Endometrial microvascular endothelial cells (primary cell): ENCODE data around the gene TBL1X. TPM values are rescaled to one million over a fixed set of nuclear protein-coding genes. Genes with fewer than 3 reads are reported as not detected.

Experiments
- in situ Hi-C: cut with HindIII; loops from 2 replicates; pipeline ENCODE4 v1.10.0; 2017; ENCODE audit warnings: low sequenced_read_pairs, low pct_unique_long_range_greater_than_20kb; ENCODE audit errors: inconsistent ontology term
- total RNA-seq: library from RNA; depleted of rRNA; stranded (reverse); fragments of >200 nt; gene quantifications from one replicate; pipeline ENCODE4 v1.2.3, GENCODE V29; 2015; ENCODE audit errors: inconsistent ontology term

Gene TBL1X
- total RNA-seq, 1 donor from 2014 or later = 33.8 TPM

DNA sequence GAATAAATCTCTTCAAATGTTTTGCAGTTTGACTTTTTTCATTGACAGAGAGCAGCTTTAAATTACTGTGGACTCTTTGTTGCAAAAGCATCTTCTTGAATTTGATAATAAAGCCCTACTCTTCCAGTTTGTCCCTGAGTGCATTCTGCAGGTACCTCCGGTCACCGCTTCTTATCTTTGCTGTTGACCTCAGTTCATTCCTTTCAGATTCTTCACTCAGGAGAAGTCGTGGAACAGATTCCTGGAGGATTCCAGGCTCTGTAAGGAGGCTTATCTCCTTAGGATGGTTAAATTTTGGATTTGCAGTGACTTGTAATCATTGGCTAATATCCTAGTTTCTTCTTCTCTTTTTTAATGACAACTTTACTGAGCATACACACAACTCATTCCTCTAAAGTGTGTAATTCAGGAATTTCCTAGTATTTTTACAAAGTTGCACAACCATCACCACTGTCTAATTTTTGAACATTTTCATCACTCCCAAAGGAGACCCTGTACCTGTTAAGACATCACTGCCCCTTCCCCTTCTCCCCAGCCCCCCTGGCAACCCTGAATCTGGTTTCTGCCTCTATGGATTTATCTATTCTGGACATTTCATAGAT lies 22.0 kb downstream of the TBL1X start:
- in situ Hi-C loops = no loop called here

DNA sequence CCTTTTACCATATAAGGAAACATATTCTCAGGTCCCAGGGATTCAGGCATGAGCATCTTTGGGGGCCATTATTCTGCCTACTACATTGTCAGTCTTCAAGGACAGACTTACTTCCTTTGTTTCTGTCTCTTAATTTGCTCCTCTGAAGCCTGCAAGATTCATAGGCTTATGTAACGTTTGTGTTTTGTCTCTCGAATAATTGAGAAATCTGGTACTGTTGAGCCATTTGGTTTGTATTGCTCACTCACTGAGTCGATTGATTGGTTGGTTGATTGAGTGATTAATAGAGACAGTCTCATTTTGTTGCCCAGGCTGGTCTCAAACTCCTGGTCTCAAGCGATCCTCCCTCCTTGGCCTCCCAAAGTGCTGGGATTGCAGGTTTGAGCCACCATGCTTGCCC lies 23.7 kb downstream of the TBL1X start:
- in situ Hi-C loops = no loop called here

DNA sequence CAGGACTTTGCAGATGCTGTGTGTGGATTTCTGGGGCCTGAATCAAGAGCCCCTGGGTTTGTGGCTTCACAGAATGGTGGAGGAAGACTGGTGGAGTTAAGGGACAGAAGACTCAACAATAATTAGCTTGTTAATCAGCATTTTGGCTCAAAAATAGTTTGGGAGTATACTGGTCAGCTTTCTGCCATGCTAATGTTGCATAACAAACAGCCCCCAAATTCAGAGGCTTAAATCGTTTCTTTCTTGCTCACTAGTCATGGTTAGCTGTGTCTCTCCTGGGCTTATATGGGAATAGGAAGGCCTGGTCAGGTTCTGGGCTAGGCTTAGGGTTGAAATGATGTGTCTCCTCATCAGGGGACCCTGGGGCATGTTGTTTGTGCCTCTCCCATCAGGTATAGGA lies 24.4 kb downstream of the TBL1X start:
- in situ Hi-C loops = no loop called here

- in situ Hi-C loops = no loop called here
These were observed 28.0 kb downstream of the TBL1X start for GRCh38 chrX:9492901-9493300.

DNA sequence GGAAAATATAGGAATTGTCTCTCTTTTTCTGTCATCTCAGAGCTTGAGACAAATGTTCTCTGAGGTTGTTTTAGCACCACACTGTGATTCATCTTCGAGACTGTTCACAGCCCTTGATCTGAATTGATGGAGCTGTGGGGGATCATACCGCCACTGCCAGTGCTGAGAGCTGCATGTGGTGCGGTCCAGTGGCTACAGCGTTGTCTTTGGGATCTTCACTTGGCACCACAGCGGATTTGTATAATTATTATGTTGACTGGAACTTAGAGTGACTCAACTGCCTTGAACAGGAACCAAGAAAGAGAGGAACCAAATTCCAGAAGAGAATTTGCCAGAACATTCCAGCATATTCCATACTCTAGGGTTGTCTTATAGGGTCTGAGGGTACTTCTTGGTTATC lies 29.1 kb downstream of the TBL1X start:
- in situ Hi-C loops = no loop called here

DNA sequence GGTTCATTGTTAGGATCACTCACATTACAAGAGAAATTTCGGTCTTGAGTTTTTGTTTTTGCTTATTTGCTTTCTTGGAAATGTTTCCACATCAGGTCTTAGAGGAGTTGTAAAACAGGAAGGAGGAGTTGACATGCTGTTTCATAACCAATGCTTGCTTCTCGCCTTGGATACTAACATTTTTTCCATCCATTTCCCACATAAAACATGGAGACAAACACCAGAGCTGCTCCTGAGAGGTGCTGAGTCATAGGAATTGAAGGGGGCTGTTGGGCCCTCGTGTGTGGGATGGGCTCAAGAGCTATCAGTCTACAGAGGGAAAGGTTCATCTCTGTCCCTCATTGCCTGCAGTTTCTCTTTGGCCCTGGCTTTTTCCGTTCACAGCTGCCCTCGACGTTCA lies 29.9 kb downstream of the TBL1X start:
- in situ Hi-C loops = no loop called here

DNA sequence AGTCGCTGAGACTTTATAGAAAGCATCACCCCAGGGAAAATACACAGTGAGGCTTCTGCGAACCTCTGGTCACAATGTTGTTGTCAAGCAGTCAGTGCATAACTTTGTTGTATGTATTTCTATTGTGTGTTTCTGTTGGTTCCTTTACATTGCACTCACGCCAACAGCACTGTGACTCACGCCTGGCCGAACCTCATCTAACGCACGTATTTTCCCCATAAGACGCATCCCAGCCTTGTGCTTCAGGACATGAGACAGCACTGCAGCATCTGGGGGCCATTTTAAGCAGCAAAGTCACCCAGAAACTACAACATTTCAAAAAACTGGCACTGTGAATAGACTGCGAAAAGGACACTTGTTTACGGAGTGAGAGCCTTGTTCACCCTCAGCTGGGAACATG lies 30.6 kb downstream of the TBL1X start:
- in situ Hi-C loops = no loop called here

DNA sequence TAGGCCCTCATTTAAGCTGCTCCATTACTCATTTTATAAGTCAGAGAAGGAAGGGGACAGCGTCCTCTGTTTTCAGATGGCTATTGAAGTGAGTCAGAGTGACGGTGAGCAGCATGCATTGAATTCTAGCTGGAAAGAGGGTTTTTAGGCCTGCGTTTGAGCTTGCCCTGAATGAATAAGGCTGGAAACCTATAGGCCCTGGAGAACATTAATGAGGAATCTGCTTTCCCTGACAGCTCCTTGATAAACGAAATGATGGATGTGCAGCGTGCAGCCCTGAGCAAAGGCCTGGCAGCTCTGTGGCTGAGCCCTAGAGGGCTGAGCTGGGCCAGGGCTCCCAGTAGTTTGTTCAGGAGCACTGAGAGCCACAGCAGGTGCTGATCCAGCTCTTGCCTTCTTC lies 33.4 kb downstream of the TBL1X start:
- in situ Hi-C loops = no loop called here

DNA sequence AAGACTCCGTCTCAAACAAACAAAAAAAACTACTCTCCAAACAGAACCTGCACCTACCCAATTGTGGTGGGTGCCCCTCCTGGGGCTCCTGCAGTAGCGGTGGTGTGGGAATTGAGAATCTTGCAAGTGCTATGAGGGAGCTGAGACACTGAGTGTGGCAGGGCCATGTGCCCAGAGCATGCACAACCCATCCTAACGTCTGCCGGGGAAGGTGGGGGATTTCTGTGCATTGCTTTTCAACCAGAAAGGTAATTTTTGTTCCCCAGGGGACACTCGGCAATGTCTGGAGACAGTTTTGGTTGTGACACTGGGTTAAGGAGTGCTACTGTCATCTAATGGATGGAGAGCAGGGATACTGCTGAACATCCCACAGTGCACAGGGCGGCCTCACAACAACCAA lies 35.7 kb downstream of the TBL1X start:
- in situ Hi-C loops = no loop called here

DNA sequence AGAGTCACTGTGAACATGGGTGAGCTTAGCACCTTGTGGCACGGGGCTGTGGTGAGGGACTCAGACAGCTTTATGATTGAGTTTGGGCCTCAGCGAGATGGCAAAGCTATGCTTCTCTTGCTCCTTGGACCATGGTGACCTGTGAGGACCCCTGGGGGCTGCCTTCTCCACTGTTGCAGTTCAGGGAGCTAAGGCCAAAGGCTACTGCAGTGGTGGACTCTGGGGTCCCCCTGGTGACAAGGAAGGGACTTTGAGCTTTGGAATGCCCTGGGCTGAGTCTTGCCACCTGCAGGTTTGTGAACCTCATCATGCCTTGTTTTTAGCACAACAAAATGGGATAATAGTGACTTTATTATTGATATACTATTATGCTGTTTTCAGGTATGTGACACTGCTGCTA lies 36.5 kb downstream of the TBL1X start:
- in situ Hi-C loops = no loop called here

DNA sequence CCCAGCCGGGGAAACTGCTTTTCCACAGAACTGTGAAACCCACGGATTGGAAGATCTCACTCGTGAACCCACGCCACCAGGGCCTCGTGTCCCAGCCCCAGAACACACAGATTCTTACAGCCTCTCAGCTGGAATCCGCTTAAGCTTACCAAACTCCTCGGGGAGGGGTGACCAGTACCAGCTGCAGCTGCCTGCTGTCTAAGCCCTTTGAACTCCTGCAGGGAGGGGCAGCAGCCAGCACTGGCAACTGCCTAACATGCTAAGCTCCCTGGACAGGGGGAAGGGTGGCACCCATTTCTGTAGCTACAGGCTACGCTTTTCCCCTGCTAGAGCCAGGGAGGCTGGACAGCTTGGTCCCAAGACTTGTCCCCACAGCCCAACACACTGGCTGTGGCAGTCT lies 38.4 kb downstream of the TBL1X start:
- in situ Hi-C loops = no loop called here

GRCh38 chrX:9510366-9510765 lies 45.5 kb downstream of the TBL1X start:
- in situ Hi-C loops = no loop called here

DNA sequence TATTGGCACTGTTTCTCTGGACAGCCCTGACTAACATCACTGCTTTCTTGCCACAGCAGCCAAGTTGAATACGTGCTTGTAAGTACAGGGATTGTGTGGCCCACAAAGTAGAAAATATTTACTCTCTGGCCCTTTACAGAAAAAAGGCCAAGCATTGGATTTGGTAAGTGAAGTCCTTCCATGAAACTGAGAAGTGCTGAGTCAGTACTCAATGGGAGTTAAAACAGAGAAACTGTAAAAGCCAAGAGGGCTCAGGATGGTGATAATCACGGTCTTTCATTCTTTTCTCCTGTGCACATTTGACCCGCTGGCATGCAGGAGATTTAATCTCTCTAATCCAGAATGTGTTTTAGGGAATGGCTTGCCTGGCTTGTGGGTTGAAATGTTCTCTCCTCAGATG lies 46.1 kb downstream of the TBL1X start:
- in situ Hi-C loops = no loop called here

DNA sequence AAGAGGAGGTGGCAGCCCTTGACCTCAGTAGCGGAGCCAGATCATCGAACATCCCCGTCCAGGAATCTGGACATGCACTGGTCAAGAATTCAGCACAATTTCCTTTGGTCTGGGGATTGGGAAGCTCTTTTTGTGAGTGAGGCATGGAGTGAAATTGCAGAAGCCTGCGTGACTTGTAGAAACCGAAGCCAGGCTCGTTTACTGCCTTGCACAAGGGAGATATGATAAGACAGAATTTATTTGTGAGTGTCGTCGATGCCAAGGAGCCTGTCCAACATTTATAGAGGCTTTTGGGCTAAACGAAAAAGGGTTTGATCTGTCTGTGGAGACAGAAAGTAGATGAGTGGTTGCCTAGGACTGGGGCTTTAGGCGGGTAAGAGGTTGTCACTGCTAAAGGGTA lies 50.6 kb downstream of the TBL1X start:
- in situ Hi-C loops = no loop called here

- in situ Hi-C loops = no loop called here
These were observed 51.2 kb downstream of the TBL1X start for GRCh38 chrX:9515973-9516538.

DNA sequence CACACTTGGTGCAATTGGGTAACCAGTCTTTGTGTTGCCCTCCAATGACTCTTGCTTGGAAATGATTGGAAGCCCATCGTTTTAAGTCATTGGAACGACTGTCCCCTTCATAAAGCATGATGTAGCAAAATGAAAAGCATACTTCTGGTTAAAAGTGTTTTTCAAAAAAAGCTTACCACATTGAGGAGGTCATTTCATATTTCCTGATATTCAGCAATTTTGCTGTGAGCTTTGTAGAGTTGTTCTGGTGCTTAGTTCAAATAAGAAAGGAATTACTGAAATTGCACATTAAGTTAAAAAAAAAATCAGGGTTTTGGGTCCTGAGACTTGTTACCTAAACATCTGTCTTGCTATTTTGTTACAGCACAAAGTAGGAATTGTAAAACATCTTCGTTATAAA lies 51.8 kb downstream of the TBL1X start:
- in situ Hi-C loops = no loop called here

- in situ Hi-C loops = no loop called here
These were observed 53.2 kb downstream of the TBL1X start for GRCh38 chrX:9518051-9518450.

DNA sequence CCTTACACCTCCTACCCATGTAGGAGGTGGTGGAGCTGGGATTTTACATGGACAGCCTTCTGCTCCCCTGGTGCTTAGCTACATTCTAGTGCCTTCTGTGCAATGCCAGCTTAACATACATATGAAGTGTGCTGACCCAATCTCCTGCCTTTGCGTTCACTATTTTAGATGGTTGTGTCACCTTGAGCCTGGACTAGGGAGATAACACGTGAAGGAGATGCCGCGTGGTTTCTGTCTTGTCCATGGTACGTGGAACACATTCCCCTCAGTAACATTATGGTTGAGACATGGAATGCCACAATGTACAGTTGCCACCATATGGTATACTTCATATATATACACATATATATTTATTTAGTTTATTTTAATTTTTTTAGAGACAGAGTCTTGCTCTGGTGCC lies 54.0 kb downstream of the TBL1X start:
- in situ Hi-C loops = no loop called here

DNA sequence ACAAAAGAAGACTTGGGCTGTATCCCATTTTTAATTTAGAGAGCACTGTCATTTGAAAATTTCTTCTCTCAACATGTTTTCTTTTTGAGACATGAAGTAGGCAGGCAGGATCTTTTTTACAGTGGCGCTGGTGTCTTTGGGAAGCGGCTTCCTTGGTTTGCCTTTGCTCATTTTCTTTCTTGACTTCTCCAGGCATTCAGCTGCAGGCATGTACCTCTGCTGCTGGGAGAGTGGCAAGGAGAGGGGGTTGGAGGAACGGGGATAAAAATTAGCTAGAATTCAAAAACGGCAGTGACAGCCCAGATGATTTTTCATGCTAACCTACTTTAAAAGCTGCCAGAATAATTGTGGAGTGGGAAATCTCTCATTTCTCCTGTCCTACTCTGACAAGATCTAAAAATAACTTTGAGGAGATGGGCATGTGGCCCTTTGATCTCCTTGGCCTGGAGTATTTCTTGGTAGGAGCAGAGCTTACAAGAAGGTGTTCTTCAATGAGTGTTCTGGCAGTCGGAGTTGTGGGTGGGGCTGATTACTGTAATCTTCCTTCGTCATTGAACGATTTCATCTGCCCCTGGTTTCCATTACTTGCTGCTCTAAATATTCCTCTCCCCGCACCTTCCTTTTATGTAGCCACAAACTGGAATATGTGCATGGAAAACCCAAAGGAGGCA lies 54.8 kb downstream of the TBL1X start:
- in situ Hi-C loops = no loop called here

DNA sequence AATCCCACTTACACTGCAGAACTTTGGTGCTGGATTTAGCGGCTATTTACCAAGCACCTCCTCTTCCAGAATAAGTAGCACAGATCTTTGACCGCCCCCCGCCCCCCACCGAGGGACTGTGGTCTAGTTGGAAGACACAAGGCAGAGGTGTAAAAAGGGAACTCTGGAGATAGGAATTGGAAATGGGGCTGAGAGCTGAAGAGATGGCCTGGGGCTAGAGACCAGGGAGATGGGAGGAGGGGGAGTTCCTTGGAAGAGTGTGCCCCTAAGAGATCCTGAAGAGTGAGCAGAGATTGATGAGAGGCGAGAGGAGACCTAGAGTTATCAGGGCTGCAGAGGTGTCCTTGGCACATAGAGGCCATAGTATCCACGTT lies 55.3 kb downstream of the TBL1X start:
- in situ Hi-C loops = no loop called here
